K562 (cell line): ENCODE measurements around the gene NXNL2. TPM values are rescaled to one million over a fixed set of nuclear protein-coding genes. Genes with fewer than 3 reads are reported as not detected.

ENCODE experiments used
- CREBBP ChIP-seq: IDR thresholded peaks from one replicate; pipeline ENCODE4 v1.6.1; 2012; ENCODE audit warnings: low read depth, mild to moderate bottlenecking, control low read depth, inconsistent platforms, low read length
- ESRRA ChIP-seq: fragments of 450-650 bp; IDR thresholded peaks from 2 replicates; pipeline ENCODE4 v1.6.1; 2014; ENCODE audit warnings: low read depth, mild to moderate bottlenecking, moderate library complexity, borderline replicate concordance
- HLTF ChIP-seq: fragments of 450-650 bp; IDR thresholded peaks from 2 replicates; pipeline ENCODE4 v1.6.1; 2016
- HMG20A ChIP-seq: fragments of 450-650 bp; formaldehyde crosslinking; conservative IDR thresholded peaks from 2 replicates; pipeline ENCODE4 v1.4.0; 2020; ENCODE audit warnings: mild to moderate bottlenecking, mixed read lengths
- HMGN3 ChIP-seq: IDR thresholded peaks from 2 replicates; pipeline ENCODE4 v1.6.1; 2011; ENCODE audit warnings: borderline replicate concordance, low read depth, mild to moderate bottlenecking, mixed read lengths, low read length; ENCODE audit not compliant: insufficient read length; ENCODE audit errors: extremely low read depth
- LARP7 ChIP-seq: fragments of 450-650 bp; IDR thresholded peaks from 2 replicates; pipeline ENCODE4 v1.6.1; 2016
- MBD2 ChIP-seq: sonication (generic); IDR thresholded peaks from 2 replicates; pipeline ENCODE4 v1.6.1; 2016; ENCODE audit warnings: low read depth, borderline replicate concordance
- NRF1 ChIP-seq, 2 experiments: fragments of 450-650 bp; IDR thresholded peaks in 1 of 2; conservative IDR thresholded peaks in 1 of 2; 2 replicates each; pipeline ENCODE4 v1.6.1; 2014; ENCODE audit warnings: mild to moderate bottlenecking in 2 of 2
- PPARD ChIP-seq: fragments of 250-450 bp; sonication (Bioruptor Pico); IDR thresholded peaks from 2 replicates; pipeline ENCODE4 v1.8.0; 2022; ENCODE audit warnings: inconsistent platforms, mild to moderate bottlenecking, moderate library complexity
- SMC3 ChIP-seq: conservative IDR thresholded peaks from 2 replicates; pipeline ENCODE4 v1.6.1; 2011; ENCODE audit warnings: low read depth, low read length, improper control_type of control experiment; ENCODE audit not compliant: insufficient read depth
- SOX6 ChIP-seq: fragments of 450-650 bp; IDR thresholded peaks from 2 replicates; pipeline ENCODE4 v1.6.1; 2014; ENCODE audit warnings: mild to moderate bottlenecking
- SP1 ChIP-seq: sonication (generic); formaldehyde crosslinking; IDR thresholded peaks from 2 replicates; pipeline ENCODE4 v1.8.1; 2022; ENCODE audit warnings: mild to moderate bottlenecking, missing genetic modification reagents
- SRSF3 ChIP-seq: fragments of 200-400 bp; formaldehyde crosslinking; IDR thresholded peaks from 2 replicates; pipeline ENCODE4 v1.6.1; 2016; ENCODE audit warnings: mild to moderate bottlenecking, low read length, moderate library complexity; ENCODE audit not compliant: insufficient read depth
- STAT5A ChIP-seq: IDR thresholded peaks from 2 replicates; pipeline ENCODE4 v1.6.1; 2012; ENCODE audit warnings: low read length, inconsistent platforms, borderline replicate concordance
- TAF1 ChIP-seq: IDR thresholded peaks from 2 replicates; pipeline ENCODE4 v1.6.1; 2011; ENCODE audit warnings: mild to moderate bottlenecking, low read length, moderate library complexity; ENCODE audit not compliant: insufficient read depth, control insufficient read depth, severe bottlenecking; ENCODE audit errors: extremely low read depth
- TEAD1 ChIP-seq, 2 experiments: fragments of 450-650 bp in 1 of 2; sonication (generic) in 1 of 2; formaldehyde crosslinking; IDR thresholded peaks; 2 replicates each; pipeline versions ENCODE4 v1.4.0 to v1.8.0; 2020 to 2022; ENCODE audit warnings: mild to moderate bottlenecking in 2 of 2, missing genetic modification reagents in 1 of 2
- U2AF2 ChIP-seq: fragments of 200-400 bp; formaldehyde crosslinking; optimal IDR thresholded peaks from 2 replicates; pipeline ENCODE3; 2017; ENCODE audit warnings: low read depth, mild to moderate bottlenecking, low read length
- ZBTB1 ChIP-seq: sonication (generic); formaldehyde crosslinking; IDR thresholded peaks from 2 replicates; pipeline ENCODE4 v1.8.1; 2023; ENCODE audit warnings: missing genetic modification reagents, low read depth, mild to moderate bottlenecking, borderline replicate concordance
- ZFP30 ChIP-seq: fragments of 250-450 bp; sonication (Bioruptor Pico); IDR thresholded peaks from 2 replicates; pipeline ENCODE4 v1.8.0; 2022; ENCODE audit warnings: moderate library complexity, mild to moderate bottlenecking, inconsistent platforms, borderline replicate concordance
- ZNF121 ChIP-seq: sonication (generic); formaldehyde crosslinking; conservative IDR thresholded peaks from 2 replicates; pipeline ENCODE4 v1.8.0; 2022; ENCODE audit warnings: missing genetic modification reagents
- polyA plus RNA-seq, 8 experiments: library from polyadenylated mRNA; depleted of rRNA in 4 of 8; stranded (reverse) in 5 of 8; unstranded in 3 of 8; fragments of >200 nt; fragmentation: Nextera tagmentation in 2 of 8; fragmentation: Illumina TruSeq in 1 of 8; extraction: Ambion mirVana in 2 of 8; extraction: Trizol in 1 of 8; gene quantifications; 2 replicates each; pipeline versions ENCODE4 v1.2.1 to v1.2.3, GENCODE V29; 2011 to 2014; ENCODE audit warnings: inconsistent platforms in 1 of 8, missing spikeins in 1 of 8
- total RNA-seq, 7 experiments: library from RNA; depleted of rRNA in 6 of 7; stranded (reverse); fragments of >200 nt in 6 of 7; fragmentation: Illumina TruSeq in 2 of 7; extraction: Trizol in 2 of 7; gene quantifications; 2 replicates each; pipeline versions ENCODE4 v1.2.1 to v1.2.3, GENCODE V29; 2011 to 2021; ENCODE audit warnings: low replicate concordance in 1 of 7
- TF ChIP-seq, protein P1 (sequence below): sonication (generic); IDR thresholded peaks from 2 replicates; pipeline ENCODE4 v1.6.1; 2016
- TF ChIP-seq, protein P2 (sequence below): fragments of 450-650 bp; IDR thresholded peaks from 2 replicates; pipeline ENCODE4 v1.6.1; 2016; ENCODE audit warnings: antibody characterized with exemption
- TF ChIP-seq, protein P3 (sequence below): fragments of 200-800 bp; sonication (Bioruptor generic); IDR thresholded peaks from 2 replicates; pipeline ENCODE4 v1.6.1; 2017; ENCODE audit warnings: missing genetic modification characterization, missing compliant biosample characterization
- TF ChIP-seq, protein P4 (sequence below), 2 experiments: fragments of 450-650 bp; conservative IDR thresholded peaks; 2 replicates each; pipeline ENCODE4 v1.6.1; 2017; ENCODE audit warnings: mild to moderate bottlenecking in 2 of 2, moderate library complexity in 2 of 2

Gene NXNL2
- total and polyA plus RNA-seq, 9 of the 15 experiments (the other 6 are each of a cell fraction or from before 2014, with no cell fraction given): 0.15 to 0.19 TPM; not detected in 7

DNA sequence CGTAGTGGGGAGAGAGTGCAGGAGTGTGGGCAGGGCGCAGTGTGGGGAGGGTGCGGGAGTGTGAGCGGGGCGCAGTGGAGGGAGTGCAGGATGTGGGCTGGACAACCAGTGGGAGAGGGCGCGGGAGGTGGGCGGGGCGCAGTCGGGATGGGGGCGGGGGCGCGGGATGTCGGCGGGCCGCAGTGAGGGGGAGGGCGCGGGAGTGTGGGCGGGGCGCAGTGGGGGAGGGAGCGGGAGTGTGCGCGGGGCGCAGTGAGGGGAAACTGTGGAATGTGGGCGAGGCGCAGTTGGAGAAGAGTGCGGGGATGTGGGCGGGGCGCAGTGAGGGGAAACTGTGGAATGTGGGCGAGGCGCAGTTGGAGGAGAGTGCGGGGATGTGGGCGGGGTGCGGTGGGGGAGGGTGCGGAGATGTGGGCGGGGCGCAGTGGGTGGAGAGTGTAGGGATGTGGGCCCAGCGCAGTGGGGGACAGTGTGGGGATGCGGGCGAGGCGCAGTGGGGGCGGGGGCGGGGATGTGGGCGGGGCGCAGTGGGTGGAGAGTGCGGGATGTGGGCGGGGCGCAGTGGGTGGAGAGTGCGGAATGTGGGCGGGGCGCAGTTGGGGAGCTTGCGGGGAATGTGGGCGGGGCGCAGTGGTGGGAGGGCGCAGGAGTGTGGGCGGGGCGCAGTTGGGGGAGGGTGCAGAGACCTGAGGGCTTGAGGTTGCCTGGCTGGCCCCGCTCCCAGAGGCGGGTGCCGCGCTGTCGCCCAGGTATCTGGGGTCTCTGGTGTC lies at the start of gene NXNL2 (continued):
- TF ChIP-seq TEAD1 (CRISPR knock-in tag; IDR thresholded peaks at IDR 0.05) (peak in 1 of 2 experiments; percentile 52; a peak in 1 of 4 replicates), CREBBP (no peak), U2AF2 (no peak), ZNF121 (CRISPR knock-in tag) (no peak), SMC3 (no peak), SOX6 (no peak), MBD2 (no peak), NRF1 (conservative IDR thresholded peaks at IDR 0.05 in 1 of 2, IDR thresholded peaks at IDR 0.05 in 1 of 2) (0 out of 4 replicates have a peak, but pooled peaks of 1 of the 2 experiments have one; percentile 22), HMGN3 (no peak), HLTF (no peak), ZFP30 (CRISPR knock-in tag) (no peak), HMG20A (no peak), ESRRA (no peak), TAF1 (no peak), PPARD (CRISPR knock-in tag) (no peak), LARP7 (no peak), ZBTB1 (CRISPR knock-in tag) (no peak), SRSF3 (no peak), SP1 (CRISPR knock-in tag) (peak; percentile 43; the same call in 1 of the 2 replicates), STAT5A (no peak)
- TF ChIP-seq, protein P1, sequence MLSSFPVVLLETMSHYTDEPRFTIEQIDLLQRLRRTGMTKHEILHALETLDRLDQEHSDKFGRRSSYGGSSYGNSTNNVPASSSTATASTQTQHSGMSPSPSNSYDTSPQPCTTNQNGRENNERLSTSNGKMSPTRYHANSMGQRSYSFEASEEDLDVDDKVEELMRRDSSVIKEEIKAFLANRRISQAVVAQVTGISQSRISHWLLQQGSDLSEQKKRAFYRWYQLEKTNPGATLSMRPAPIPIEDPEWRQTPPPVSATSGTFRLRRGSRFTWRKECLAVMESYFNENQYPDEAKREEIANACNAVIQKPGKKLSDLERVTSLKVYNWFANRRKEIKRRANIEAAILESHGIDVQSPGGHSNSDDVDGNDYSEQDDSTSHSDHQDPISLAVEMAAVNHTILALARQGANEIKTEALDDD: no peak
- TF ChIP-seq, protein P2, sequence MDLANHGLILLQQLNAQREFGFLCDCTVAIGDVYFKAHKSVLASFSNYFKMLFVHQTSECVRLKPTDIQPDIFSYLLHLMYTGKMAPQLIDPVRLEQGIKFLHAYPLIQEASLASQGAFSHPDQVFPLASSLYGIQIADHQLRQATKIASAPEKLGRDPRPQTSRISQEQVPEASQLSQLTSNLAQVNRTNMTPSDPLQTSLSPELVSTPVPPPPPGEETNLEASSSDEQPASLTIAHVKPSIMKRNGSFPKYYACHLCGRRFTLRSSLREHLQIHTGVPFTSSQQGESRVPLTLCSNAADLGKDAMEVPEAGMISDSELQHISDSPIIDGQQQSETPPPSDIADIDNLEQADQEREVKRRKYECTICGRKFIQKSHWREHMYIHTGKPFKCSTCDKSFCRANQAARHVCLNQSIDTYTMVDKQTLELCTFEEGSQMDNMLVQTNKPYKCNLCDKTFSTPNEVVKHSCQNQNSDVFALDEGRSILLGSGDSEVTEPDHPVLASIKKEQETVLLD: no peak
- TF ChIP-seq, protein P3, sequence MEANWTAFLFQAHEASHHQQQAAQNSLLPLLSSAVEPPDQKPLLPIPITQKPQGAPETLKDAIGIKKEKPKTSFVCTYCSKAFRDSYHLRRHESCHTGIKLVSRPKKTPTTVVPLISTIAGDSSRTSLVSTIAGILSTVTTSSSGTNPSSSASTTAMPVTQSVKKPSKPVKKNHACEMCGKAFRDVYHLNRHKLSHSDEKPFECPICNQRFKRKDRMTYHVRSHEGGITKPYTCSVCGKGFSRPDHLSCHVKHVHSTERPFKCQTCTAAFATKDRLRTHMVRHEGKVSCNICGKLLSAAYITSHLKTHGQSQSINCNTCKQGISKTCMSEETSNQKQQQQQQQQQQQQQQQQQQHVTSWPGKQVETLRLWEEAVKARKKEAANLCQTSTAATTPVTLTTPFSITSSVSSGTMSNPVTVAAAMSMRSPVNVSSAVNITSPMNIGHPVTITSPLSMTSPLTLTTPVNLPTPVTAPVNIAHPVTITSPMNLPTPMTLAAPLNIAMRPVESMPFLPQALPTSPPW (CRISPR knock-in tag): peak; percentile 64
- TF ChIP-seq, protein P4, sequence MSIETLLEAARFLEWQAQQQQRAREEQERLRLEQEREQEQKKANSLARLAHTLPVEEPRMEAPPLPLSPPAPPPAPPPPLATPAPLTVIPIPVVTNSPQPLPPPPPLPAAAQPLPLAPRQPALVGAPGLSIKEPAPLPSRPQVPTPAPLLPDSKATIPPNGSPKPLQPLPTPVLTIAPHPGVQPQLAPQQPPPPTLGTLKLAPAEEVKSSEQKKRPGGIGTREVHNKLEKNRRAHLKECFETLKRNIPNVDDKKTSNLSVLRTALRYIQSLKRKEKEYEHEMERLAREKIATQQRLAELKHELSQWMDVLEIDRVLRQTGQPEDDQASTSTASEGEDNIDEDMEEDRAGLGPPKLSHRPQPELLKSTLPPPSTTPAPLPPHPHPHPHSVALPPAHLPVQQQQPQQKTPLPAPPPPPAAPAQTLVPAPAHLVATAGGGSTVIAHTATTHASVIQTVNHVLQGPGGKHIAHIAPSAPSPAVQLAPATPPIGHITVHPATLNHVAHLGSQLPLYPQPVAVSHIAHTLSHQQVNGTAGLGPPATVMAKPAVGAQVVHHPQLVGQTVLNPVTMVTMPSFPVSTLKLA (conservative IDR thresholded peaks at IDR 0.05): no peak
